ENCODE measurements around the gene SLC4A1AP.

SLC4A1AP gene

DNA sequence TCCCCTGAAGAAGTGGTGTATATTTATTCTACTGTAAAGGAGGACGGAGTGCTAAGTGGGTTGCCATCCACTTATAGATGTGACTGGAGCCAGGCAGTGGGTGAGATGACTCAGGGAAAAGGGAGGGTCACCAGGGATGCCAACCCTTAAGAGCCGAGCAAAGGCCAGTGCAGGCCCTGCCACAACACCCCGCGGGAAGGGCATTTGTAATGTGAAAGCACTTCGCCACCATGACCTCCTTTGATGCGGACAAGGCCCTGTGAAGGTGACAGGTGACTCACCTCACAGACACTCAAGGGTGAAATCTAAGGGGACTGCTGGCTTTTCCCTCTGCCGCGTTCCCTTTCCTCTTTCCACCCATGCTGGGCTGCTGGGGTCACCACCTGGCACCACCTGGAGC, 57.6 kb downstream of the SLC4A1AP start:
- H3K4me3 ChIP-seq (ENCODE audit: low read depth, low read length): no peak overlapping the region
- TF ChIP-seq CTCF (IDR thresholded peaks at IDR 0.05; ENCODE audit: insufficient read depth, low read depth, low read length, missing control alignments): no peak
- no peak for DNase-seq (ENCODE audit: low read depth)

DNA sequence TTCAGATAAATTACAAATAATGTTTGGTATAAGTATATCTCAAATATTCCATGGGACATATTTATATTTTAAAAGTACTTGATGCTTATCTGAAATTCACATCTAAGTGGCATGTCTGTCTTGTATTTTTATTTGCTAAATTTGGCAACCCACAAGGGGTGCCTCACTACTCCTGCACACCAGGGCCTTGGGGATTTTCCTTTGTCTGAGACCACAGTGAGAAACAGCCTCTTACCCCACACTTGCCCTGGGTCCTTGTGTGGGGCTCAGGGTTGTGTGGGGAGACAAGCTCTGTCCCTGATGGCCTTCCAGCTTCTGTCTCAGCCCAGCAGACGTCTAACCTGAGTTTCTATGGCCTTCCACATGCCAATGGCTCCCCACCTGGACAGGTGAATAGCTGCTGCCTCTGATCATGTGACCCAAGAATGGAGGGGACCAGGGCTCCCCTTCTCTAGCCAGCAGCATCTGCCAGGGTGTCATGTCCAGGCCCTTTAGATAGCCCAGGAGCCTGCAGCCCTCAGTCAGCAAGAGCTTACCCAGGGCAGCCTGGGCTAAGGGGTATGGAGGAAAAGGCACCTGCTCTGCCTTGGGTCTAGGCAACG, 58.3 kb downstream of the SLC4A1AP start:
- no peak overlapping the region for H3K4me3 ChIP-seq (ENCODE audit: low read depth, low read length)
- TF ChIP-seq CTCF (IDR thresholded peaks at IDR 0.05; ENCODE audit: insufficient read depth, low read depth, low read length, missing control alignments): no peak
- no peak for DNase-seq (ENCODE audit: low read depth)

DNA sequence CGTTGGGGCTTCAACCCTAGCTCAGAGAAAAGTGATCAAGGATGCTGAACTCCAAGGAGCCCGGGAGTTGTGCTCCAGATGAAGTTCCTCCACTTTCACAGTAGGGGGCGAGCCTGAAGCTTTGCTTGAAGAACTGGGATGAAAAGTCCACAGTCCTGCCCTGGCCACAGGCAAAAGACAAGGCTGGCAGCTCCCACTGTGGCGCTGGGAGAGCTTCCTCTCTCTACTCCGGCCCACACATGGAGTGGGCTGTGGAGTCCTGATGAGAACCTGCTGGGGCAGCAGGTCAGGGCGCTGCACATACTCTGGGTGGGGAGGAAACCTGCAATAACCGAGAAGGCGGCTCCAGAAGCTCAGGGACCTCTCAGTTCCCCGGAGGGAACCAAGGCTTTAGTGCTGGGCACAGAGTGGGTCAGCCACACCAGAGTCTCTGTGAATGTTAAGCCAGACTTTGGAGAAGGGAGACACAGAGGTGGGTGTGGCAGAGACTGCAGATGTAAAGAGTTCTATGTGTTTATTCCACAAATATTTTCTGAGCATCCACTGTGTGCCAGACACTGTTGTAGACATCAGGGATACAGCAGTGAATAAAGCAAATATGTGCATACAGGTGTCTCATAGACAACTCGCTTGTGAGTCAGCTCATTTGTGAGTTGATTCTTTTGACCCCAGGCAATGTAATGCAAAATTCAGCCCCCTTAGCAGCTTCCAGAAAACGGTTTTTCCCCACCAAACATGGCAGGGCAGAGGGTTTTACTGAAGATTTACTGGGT, 59.9 kb downstream of the SLC4A1AP start:
- H3K4me3 ChIP-seq (ENCODE audit: low read depth, low read length): no peak overlapping the region
- DNase-seq (ENCODE audit: low read depth): peak; percentile 48
- TF ChIP-seq CTCF (IDR thresholded peaks at IDR 0.05; ENCODE audit: insufficient read depth, low read depth, low read length, missing control alignments): peak; percentile 72

DNA sequence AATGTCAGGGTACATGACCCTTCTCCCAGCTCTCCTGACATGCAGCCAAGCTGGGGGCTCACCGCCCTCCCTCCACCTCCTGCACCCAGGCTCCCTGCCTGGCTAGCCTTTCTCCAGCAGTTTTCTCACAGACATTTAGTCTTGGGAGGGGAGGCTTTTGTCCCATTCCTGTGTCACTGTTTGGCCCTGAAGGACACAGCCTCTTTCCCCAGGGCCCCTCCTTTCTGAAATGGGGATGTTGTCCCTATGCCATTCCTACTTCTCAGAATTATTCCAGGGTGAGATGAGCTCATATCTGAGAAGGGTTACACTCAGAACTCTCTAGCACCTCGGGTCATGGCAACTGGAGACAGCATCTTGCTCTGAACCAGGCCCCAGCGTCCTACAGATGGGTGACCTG, 60.5 kb downstream of the SLC4A1AP start:
- no peak for DNase-seq (ENCODE audit: low read depth)
- no peak for TF ChIP-seq CTCF (IDR thresholded peaks at IDR 0.05; ENCODE audit: insufficient read depth, low read depth, low read length, missing control alignments)
- no peak overlapping the region for H3K4me3 ChIP-seq (ENCODE audit: low read depth, low read length)

DNA sequence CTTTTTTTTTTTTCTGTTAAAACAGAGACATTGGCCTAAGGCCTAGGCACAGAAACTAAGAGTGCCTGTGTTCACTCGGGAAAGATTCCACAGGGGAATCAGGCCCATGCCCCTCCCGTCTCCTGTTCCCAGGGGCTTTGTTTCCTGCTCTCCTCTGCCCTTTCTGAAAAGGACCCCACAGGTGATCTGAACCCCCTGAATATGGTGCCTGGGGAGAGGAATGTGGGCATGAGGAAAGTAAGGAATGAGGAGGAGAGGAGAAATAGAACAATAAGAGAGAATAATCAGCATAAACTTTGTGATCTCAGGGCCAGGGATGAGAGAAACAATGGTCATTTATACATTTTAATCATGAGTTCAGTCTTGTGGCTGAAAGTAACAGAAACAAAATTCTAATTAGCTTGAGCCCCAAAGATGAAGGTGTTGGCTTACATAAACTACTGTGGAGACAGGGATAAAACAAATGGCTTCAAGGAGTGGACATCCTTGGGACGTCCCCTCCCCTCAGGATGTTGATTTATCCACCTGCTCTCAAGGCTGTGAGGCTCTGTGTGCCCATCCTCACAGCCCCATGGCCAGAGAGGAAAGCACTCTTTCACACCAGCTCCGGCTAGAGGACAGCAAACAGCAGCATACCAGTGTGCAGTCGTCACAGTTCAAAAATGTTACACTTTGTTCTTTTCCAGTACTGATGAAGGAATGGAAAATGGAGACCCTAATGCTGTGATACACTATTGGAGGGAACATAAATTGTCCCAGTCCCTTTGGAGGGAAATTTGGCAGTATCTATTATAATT, 61.4 kb downstream of the SLC4A1AP start:
- no peak overlapping the region for H3K4me3 ChIP-seq (ENCODE audit: low read depth, low read length)
- no peak for DNase-seq (ENCODE audit: low read depth)
- TF ChIP-seq CTCF (IDR thresholded peaks at IDR 0.05; ENCODE audit: insufficient read depth, low read depth, low read length, missing control alignments): no peak

GRCh38 chr2:27727257-27727656, 63.6 kb downstream of the SLC4A1AP start:
- TF ChIP-seq CTCF (IDR thresholded peaks at IDR 0.05; ENCODE audit: insufficient read depth, low read depth, low read length, missing control alignments): no peak
- no peak overlapping the region for H3K4me3 ChIP-seq (ENCODE audit: low read depth, low read length)
- no peak for DNase-seq (ENCODE audit: low read depth)
